PC-3 (cell line): ENCODE results near the gene PODXL2. TPM values are rescaled to one million over a fixed set of nuclear protein-coding genes. Genes with fewer than 3 reads are reported as not detected.

Source experiments
- ATAC-seq: fragments of 200-7000 bp; cut with Tn5 transposase; 2 replicates; pipeline ENCODE4 v1.9.1; 2020; ENCODE audit warnings: mild to moderate bottlenecking, moderate library complexity
- Bru-seq: library from RNA; stranded (reverse); fragments of 400-500 nt; gene quantifications from one replicate; lab custom pipeline; 2021; lab: Mats Ljungman, UMichigan
- BruChase-seq, 2 experiments: library from RNA; stranded (reverse); fragments of 400-500 nt; gene quantifications; one replicate each; lab custom pipeline; 2021; lab: Mats Ljungman, UMichigan
- BruUV-seq: library from RNA; stranded (reverse); fragments of 400-500 nt; replicated peaks from 2 replicates; lab custom pipeline; 2021; lab: Mats Ljungman, UMichigan
- CTCF ChIA-PET: fragments of 300-600 bp; sonication (Branson Sonifier 250); formaldehyde crosslinking; loops from one replicate; lab custom pipeline; 2022; ENCODE audit warnings: antibody characterized with exemption; lab: Charles Lee
- POLR2A ChIA-PET: fragments of 300-600 bp; sonication (Branson Sonifier 250); formaldehyde crosslinking; loops from one replicate; lab custom pipeline; 2022; ENCODE audit warnings: antibody characterized with exemption; ENCODE audit not compliant: unreplicated experiment; lab: Charles Lee
- DNase-seq: peaks from one replicate; pipeline ENCODE4 v3.0.0-alpha.2; 2015
- H2AFZ ChIP-seq: fragments of 300-600 bp; sonication (generic); 2 replicates; pipeline ENCODE4 v1.6.0; 2016; ENCODE audit warnings: antibody characterized with exemption, low read length
- H3F3A ChIP-seq: fragments of 300-600 bp; sonication (generic); one replicate; pipeline ENCODE4 v1.6.0; 2017; ENCODE audit warnings: antibody characterized with exemption, low read length, control low read depth, mild to moderate bottlenecking; ENCODE audit not compliant: unreplicated experiment
- H3K27ac ChIP-seq: fragments of 300-600 bp; sonication (generic); 2 replicates; pipeline ENCODE4 v1.5.1; 2016; ENCODE audit warnings: mild to moderate bottlenecking, low read length
- H3K27me3 ChIP-seq: fragments of 300-600 bp; sonication (generic); 2 replicates; pipeline ENCODE4 v1.6.1; 2016; ENCODE audit warnings: low read length, mixed read lengths
- H3K36me3 ChIP-seq: fragments of 300-600 bp; sonication (generic); 2 replicates; pipeline ENCODE4 v1.6.1; 2016; ENCODE audit warnings: low read depth, mixed run types, low read length, mixed read lengths
- H3K4me1 ChIP-seq: fragments of 300-600 bp; sonication (generic); 2 replicates; pipeline ENCODE4 v1.5.1; 2016; ENCODE audit warnings: low read length; ENCODE audit not compliant: insufficient read depth
- H3K4me2 ChIP-seq: fragments of 300-600 bp; sonication (generic); 2 replicates; pipeline ENCODE4 v1.6.0; 2016; ENCODE audit warnings: low read length
- H3K4me3 ChIP-seq: fragments of 300-600 bp; sonication (generic); 2 replicates; pipeline ENCODE4 v1.5.1; 2016; ENCODE audit warnings: mild to moderate bottlenecking, low read length, mixed read lengths
- H3K79me2 ChIP-seq: fragments of 300-600 bp; sonication (generic); 2 replicates; pipeline ENCODE4 v1.6.1; 2017; ENCODE audit warnings: low read length, mixed read lengths
- H3K9ac ChIP-seq: fragments of 300-600 bp; sonication (generic); 2 replicates; pipeline ENCODE4 v1.6.0; 2016; ENCODE audit warnings: mild to moderate bottlenecking, low read length
- H3K9me2 ChIP-seq: fragments of 300-600 bp; sonication (generic); replicated peaks from 2 replicates; pipeline ENCODE4 v1.6.1; 2016; ENCODE audit warnings: mixed run types, low read length, mixed read lengths
- H3K9me3 ChIP-seq: fragments of 300-600 bp; sonication (generic); 2 replicates; pipeline ENCODE4 v1.6.1; 2016; ENCODE audit warnings: low read length, mixed read lengths
- H4K20me1 ChIP-seq: fragments of 300-600 bp; sonication (generic); 2 replicates; pipeline ENCODE4 v1.6.1; 2016; ENCODE audit warnings: low read length, mixed read lengths
- EZH2 ChIP-seq: fragments of 300-600 bp; sonication (generic); IDR thresholded peaks from one replicate; pipeline ENCODE4 v1.6.1; 2017; ENCODE audit warnings: antibody characterized with exemption, mild to moderate bottlenecking, low read length; ENCODE audit not compliant: unreplicated experiment
- EZH2phosphoT487 ChIP-seq: fragments of 300-600 bp; sonication (generic); IDR thresholded peaks from 2 replicates; pipeline ENCODE4 v1.6.1; 2018; ENCODE audit warnings: mild to moderate bottlenecking, antibody characterized with exemption, low read length, borderline replicate concordance
- intact Hi-C: fragments of 100-400 bp; cut with micrococcal nuclease; formaldehyde crosslinking; loops from 2 replicates; pipeline ENCODE4 v1.9.0; 2023
- long read RNA-seq: library from polyadenylated mRNA; unstranded; transcript quantifications from one replicate; pipeline ENCODE4 v2.0.0, GENCODE V29; 2021; ENCODE audit not compliant: unreplicated experiment
- total RNA-seq: library from RNA; depleted of rRNA; stranded (reverse); fragments of >200 nt; gene quantifications from 2 replicates; pipeline ENCODE4 v1.2.3, GENCODE V29; 2014; rRNA removed
- TF ChIP-seq, protein P1 (sequence below): fragments of 300-600 bp; sonication (generic); conservative IDR thresholded peaks from 2 replicates; pipeline ENCODE4 v1.5.1; 2017; ENCODE audit warnings: antibody characterized with exemption, low read depth, mild to moderate bottlenecking, low read length

PODXL2 gene, protein sequence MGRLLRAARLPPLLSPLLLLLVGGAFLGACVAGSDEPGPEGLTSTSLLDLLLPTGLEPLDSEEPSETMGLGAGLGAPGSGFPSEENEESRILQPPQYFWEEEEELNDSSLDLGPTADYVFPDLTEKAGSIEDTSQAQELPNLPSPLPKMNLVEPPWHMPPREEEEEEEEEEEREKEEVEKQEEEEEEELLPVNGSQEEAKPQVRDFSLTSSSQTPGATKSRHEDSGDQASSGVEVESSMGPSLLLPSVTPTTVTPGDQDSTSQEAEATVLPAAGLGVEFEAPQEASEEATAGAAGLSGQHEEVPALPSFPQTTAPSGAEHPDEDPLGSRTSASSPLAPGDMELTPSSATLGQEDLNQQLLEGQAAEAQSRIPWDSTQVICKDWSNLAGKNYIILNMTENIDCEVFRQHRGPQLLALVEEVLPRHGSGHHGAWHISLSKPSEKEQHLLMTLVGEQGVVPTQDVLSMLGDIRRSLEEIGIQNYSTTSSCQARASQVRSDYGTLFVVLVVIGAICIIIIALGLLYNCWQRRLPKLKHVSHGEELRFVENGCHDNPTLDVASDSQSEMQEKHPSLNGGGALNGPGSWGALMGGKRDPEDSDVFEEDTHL
- total RNA-seq (32.4 and 45.8 TPM in 2 replicates), Bru-seq, nascent RNA (percentile 36 among the genes with signal in this experiment), BruChase-seq, experiment 1, labeled RNA remaining after a 6-hour chase (percentile 31 among the genes with signal in this experiment), BruChase-seq, experiment 2, labeled RNA remaining after a 2-hour chase (percentile 39 among the genes with signal in this experiment)
- long read RNA-seq, transcript PODXL2-201 (8 exons, 2,186 nt), result major isoform, 48 of 65 reads
- long read RNA-seq, partial matches to known transcripts, result 7 of 65 reads
- long read RNA-seq, other reads (novel, unspliced or antisense), result 10 of 65 reads

DNA sequence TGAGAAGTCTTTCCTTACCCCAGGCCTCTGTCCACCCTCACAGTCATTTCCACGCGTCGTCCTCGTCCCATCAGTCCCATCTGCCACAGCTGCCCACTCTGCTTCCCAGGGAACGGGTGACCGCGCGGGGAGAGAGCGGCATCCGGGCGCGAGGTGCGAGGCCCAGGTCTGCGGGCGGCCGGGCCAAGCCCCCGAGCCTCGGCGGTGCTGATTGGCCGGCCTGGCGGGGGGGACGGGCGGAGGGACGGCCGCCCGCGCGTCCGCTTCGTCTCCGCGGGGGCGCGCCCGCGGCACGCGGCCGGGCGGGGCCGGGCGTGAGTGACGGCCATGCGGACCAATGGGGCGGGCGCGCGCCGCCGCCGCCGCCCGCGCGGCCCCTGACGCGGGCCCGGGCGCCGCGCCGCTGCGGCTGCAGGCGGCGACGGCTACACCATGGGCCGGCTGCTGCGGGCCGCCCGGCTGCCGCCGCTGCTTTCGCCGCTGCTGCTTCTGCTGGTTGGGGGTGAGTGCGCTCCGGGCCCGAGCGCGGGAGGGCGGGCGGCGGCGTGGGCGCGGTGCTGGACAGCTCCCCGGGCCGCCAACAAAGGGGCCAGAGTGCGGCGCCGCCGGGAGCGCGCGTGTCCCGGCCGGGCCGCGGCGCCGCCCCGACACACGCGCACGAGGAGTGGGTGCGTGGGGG is at the start of gene PODXL2:
TSS of gene PODXL2 (plus strand) at position 398 of the 679 bp plus-strand sequence. CDS start at position 433, 35 bp downstream.
- POLR2A ChIA-PET, result no interaction called here
- CTCF ChIA-PET, result interaction anchor here (0.6 kb wide), 1 partner anchor 70 kb away, joined by 4 read pairs; no protein-coding TSS in a partner anchor
- H3K79me2 ChIP-seq, result 0 out of 2 replicates have a peak, but pooled peaks cover 11% of the 10 kb centered on the region
- no peak for TF ChIP-seq EZH2
- no peak for TF ChIP-seq EZH2phosphoT487
- TF ChIP-seq, protein P1, sequence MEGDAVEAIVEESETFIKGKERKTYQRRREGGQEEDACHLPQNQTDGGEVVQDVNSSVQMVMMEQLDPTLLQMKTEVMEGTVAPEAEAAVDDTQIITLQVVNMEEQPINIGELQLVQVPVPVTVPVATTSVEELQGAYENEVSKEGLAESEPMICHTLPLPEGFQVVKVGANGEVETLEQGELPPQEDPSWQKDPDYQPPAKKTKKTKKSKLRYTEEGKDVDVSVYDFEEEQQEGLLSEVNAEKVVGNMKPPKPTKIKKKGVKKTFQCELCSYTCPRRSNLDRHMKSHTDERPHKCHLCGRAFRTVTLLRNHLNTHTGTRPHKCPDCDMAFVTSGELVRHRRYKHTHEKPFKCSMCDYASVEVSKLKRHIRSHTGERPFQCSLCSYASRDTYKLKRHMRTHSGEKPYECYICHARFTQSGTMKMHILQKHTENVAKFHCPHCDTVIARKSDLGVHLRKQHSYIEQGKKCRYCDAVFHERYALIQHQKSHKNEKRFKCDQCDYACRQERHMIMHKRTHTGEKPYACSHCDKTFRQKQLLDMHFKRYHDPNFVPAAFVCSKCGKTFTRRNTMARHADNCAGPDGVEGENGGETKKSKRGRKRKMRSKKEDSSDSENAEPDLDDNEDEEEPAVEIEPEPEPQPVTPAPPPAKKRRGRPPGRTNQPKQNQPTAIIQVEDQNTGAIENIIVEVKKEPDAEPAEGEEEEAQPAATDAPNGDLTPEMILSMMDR, result no peak
- peak within 1 kb of the TSS; percentile 63 for H3K4me3 ChIP-seq
- DNase-seq, result peak; percentile 38
- H3K9me3 ChIP-seq, result no peaks in the 10 kb centered on the region
- no peaks in the 10 kb centered on the region for H3K36me3 ChIP-seq
- intact Hi-C loops, result no loop called here
- H3K4me1 ChIP-seq, result no peaks in the 10 kb centered on the region; the same call in 1 of the 2 replicates
- ATAC-seq, result peak; percentile 69
- no peaks in the 10 kb centered on the region for H4K20me1 ChIP-seq
- H2AFZ ChIP-seq, result peak within 1 kb of the TSS; percentile 54
- peak within 1 kb of the TSS; percentile 83 for H3K4me2 ChIP-seq
- peak within 1 kb of the TSS; percentile 41; the same call in 1 of the 2 replicates for H3K9ac ChIP-seq
- no peak within 1 kb of the TSS for H3K27ac ChIP-seq
- BruUV-seq, result no TSS peak
- no peaks in the 10 kb centered on the region for H3K27me3 ChIP-seq
- no peaks in the 10 kb centered on the region for H3K9me2 ChIP-seq
- H3F3A ChIP-seq, result no peaks in the 10 kb centered on the region

DNA sequence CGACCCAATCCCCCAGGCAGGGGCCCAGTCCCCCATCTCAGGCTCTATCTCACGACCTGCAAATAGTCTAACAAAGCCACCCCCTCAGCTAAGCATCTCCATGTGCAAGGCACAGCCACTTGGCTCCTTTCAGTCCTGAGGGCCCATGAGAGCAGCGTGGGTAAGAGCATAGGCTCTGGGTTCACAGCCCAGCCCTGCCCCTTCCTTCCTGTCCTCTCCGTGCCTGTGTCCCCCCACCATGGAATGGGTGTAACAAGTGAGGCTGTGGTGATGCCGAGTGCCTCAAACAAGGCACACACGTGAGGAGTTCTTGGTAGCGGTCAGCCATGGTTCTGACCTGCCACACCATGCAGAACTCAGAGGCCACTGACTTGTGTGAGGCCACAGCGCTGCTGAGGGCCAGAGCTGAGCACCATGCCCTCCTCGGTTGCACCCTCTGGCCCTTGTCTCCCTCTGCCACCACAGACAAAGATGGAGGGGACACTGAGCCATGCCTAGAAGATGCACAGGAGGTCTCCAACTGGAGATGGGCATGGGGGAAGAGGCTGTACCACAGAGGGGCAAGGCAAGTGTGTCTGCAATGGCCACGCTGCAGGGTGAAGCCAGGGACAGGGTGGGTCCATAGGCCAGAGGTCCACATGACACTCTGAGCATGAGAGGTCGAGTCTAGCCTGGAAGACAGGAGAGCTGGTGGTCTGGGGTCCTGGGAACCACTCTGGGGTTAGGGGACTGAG is 48.5 kb upstream of the PODXL2 start:
- BruUV-seq, result no TSS peak
- Histone ChIP-seq H4K20me1 (no peaks in the 10 kb centered on the region), H3K4me2 (no peak overlapping the region), H3K9me2 (no peaks in the 10 kb centered on the region), H3K4me1 (no peaks in the 10 kb centered on the region), H3K9ac (no peak overlapping the region), H3F3A (no peaks in the 10 kb centered on the region), H3K79me2 (peaks cover 17% of the 10 kb centered on the region), H3K36me3 (no peaks in the 10 kb centered on the region), H3K27me3 (no peaks in the 10 kb centered on the region), H3K9me3 (no peaks in the 10 kb centered on the region), H3K4me3 (no peak overlapping the region), H3K27ac (no peak overlapping the region), H2AFZ (no peak overlapping the region)
- ATAC-seq (no peak), DNase-seq (no peak)
- no peak for TF ChIP-seq EZH2
- TF ChIP-seq, protein P1, result no peak
- TF ChIP-seq EZH2phosphoT487, result no peak
- POLR2A ChIA-PET, result no interaction called here
- CTCF ChIA-PET, result no interaction called here
- intact Hi-C loops, result no loop called here
